HG02885 (cell line): ENCODE measurements around the gene PAK6.

Source experiments
- ATAC-seq: cut with Tn5 transposase; IDR thresholded peaks from one replicate; pipeline ENCODE4 v1.9.1; 2021; ENCODE audit warnings: mild to moderate bottlenecking; ENCODE audit not compliant: unreplicated experiment, poor library complexity

Gene PAK6

GRCh38 chr15:40323953-40324937 lies 85.4 kb downstream of the PAK6 start:
- peak; percentile 8 for ATAC-seq

GRCh38 chr15:40325188-40325587 lies 86.3 kb downstream of the PAK6 start:
- no peak for ATAC-seq

GRCh38 chr15:40325700-40326099 lies 86.8 kb downstream of the PAK6 start:
- no peak for ATAC-seq
